Neural cell (in vitro differentiated cells): ENCODE results near the gene DEFB132.

Source experiments
- CTCF ChIP-seq: fragments of 450-650 bp; IDR thresholded peaks from 2 replicates; pipeline ENCODE4 v1.5.1; 2014; ENCODE audit warnings: antibody characterized with exemption, mild to moderate bottlenecking, moderate library complexity; ENCODE audit not compliant: poor library complexity, severe bottlenecking
- EZH2 ChIP-seq: fragments of 200-600, 300-800 bp; shearing (Covaris generic), sonication (generic); IDR thresholded peaks from 2 replicates; pipeline ENCODE4 v1.6.1; 2014; ENCODE audit warnings: antibody characterized with exemption, low read length, borderline replicate concordance, mild to moderate bottlenecking; ENCODE audit not compliant: insufficient read depth, poor library complexity, severe bottlenecking

- TF ChIP-seq EZH2 = no peak
- TF ChIP-seq CTCF = no peak
These were observed 19.9 kb downstream of the DEFB132 start for GRCh38 chr20:277496-277781.
